Measurements from ENCODE around the gene DLX4.

Gene DLX4

GRCh38 chr17:49949634-49950033, 19.4 kb upstream of the DLX4 start:
- no peak for DNase-seq

GRCh38 chr17:49951362-49952082, 17.5 kb upstream of the DLX4 start:
- DNase-seq = no peak

GRCh38 chr17:49952209-49952911, 16.6 kb upstream of the DLX4 start:
- peak; percentile 66 for DNase-seq

- no peak for DNase-seq
These were observed 16.0 kb upstream of the DLX4 start for GRCh38 chr17:49952912-49953497.

GRCh38 chr17:49955157-49955556, 13.8 kb upstream of the DLX4 start:
- DNase-seq = no peak

GRCh38 chr17:49956780-49957179, 12.2 kb upstream of the DLX4 start:
- no peak for DNase-seq

- no peak for DNase-seq
These were observed 11.6 kb upstream of the DLX4 start for GRCh38 chr17:49957350-49957749.

- DNase-seq = no peak
These were observed 10.3 kb upstream of the DLX4 start for GRCh38 chr17:49958723-49959122.

- DNase-seq = no peak
These were observed 9.6 kb upstream of the DLX4 start for GRCh38 chr17:49959183-49959935.

- DNase-seq = no peak
These were observed 6.2 kb upstream of the DLX4 start for GRCh38 chr17:49962599-49963308.

- no peak for DNase-seq
These were observed 5.7 kb upstream of the DLX4 start for GRCh38 chr17:49963309-49963625.

- DNase-seq = no peak
These were observed 5.2 kb upstream of the DLX4 start for GRCh38 chr17:49963626-49964302.

- no peak for DNase-seq
These were observed 4.7 kb upstream of the DLX4 start for GRCh38 chr17:49964303-49964768.

GRCh38 chr17:49964769-49965523, 4.0 kb upstream of the DLX4 start:
- peak; percentile 24 for DNase-seq

GRCh38 chr17:49965524-49965909, 3.5 kb upstream of the DLX4 start:
- DNase-seq = no peak

- no peak for DNase-seq
These were observed 2.2 kb upstream of the DLX4 start for GRCh38 chr17:49966767-49967166.

GRCh38 chr17:49967205-49967604, 1.8 kb upstream of the DLX4 start:
- no peak for DNase-seq

GRCh38 chr17:49967621-49968404, 1.2 kb upstream of the DLX4 start:
- DNase-seq = no peak

GRCh38 chr17:49968405-49969133, 421 bp upstream of the DLX4 start:
- DNase-seq = peak; percentile 55
